ENCODE results near the gene NACA.
"Not testable (repeated sequence)": the region's sequence is repeated elsewhere in the genome, so short reads cannot be mapped to it uniquely, and the experiment has no call there.

NACA gene

GRCh38 chr12:56723889-56724700 is 1.0 kb downstream of the NACA start:
- DNase-seq: no peak

GRCh38 chr12:56723352-56723751 is 1.7 kb downstream of the NACA start:
- DNase-seq: no peak

GRCh38 chr12:56722832-56723231 is 2.3 kb downstream of the NACA start:
- no peak for DNase-seq

GRCh38 chr12:56721721-56722120 is 3.4 kb downstream of the NACA start:
- DNase-seq: no peak

- no peak for DNase-seq
Measured at GRCh38 chr12:56721216-56721615, 3.9 kb downstream of the NACA start.

GRCh38 chr12:56720731-56721151 is 4.4 kb downstream of the NACA start:
- no peak for DNase-seq

GRCh38 chr12:56719056-56719455 is 6.0 kb downstream of the NACA start:
- DNase-seq: no peak

- DNase-seq: no peak
Measured at GRCh38 chr12:56718636-56719035, 6.5 kb downstream of the NACA start.

- DNase-seq: no peak
Measured at GRCh38 chr12:56718149-56718548, 7.0 kb downstream of the NACA start.

- DNase-seq: no peak
Measured at GRCh38 chr12:56716933-56717880, 7.9 kb downstream of the NACA start.

GRCh38 chr12:56716458-56716857 is 8.6 kb downstream of the NACA start:
- DNase-seq: no peak

GRCh38 chr12:56715798-56716197 is 9.3 kb downstream of the NACA start:
- DNase-seq: no peak

GRCh38 chr12:56714431-56714929 is 10.6 kb downstream of the NACA start:
- DNase-seq: no peak

- no peak for DNase-seq
Measured at GRCh38 chr12:56713345-56713744, 11.8 kb downstream of the NACA start.

- no peak for DNase-seq
Measured at GRCh38 chr12:56709759-56710376, 15.2 kb downstream of the NACA start.

GRCh38 chr12:56704522-56704921 is 20.6 kb downstream of the NACA start:
- DNase-seq: not testable (repeated sequence)

- no peak for DNase-seq
Measured at GRCh38 chr12:56699020-56699661, 26.0 kb downstream of the NACA start.

GRCh38 chr12:56695327-56696101 is 29.6 kb downstream of the NACA start:
- DNase-seq: no peak

- no peak for DNase-seq
Measured at GRCh38 chr12:56694161-56694560, 30.9 kb downstream of the NACA start.

- peak in 1 of 2 experiments; percentile 63 for DNase-seq
Measured at GRCh38 chr12:56688846-56689109, 36.3 kb downstream of the NACA start.

GRCh38 chr12:56688129-56688845 is 36.8 kb downstream of the NACA start, which contains the start of gene PTGES3:
Gene PTGES3, minus strand, starts transcription at chr12:56688284. Its CDS starts 285 bp downstream, at chr12:56687999.
- peak; percentile 97 to 99 for DNase-seq

Measured in SHP77 (cell line).